HG02943 (cell line): Measurements from ENCODE around the gene UPF2.
"Not testable (repeated sequence)": the region's sequence is repeated elsewhere in the genome, so short reads cannot be mapped to it uniquely, and the experiment has no call there.

ENCODE experiments used
- ATAC-seq: cut with Tn5 transposase; IDR thresholded peaks from one replicate; pipeline ENCODE4 v1.9.1; 2021; ENCODE audit warnings: mild to moderate bottlenecking, low read depth, moderate library complexity; ENCODE audit not compliant: unreplicated experiment

UPF2 gene

GRCh38 chr10:11975795-11976194 is 66.8 kb downstream of the UPF2 start:
- no peak for ATAC-seq

GRCh38 chr10:11972523-11972922 is 70.1 kb downstream of the UPF2 start:
- ATAC-seq, result not testable (repeated sequence)

- no peak for ATAC-seq
Observed at GRCh38 chr10:11962176-11962575, 80.4 kb downstream of the UPF2 start.

GRCh38 chr10:11961771-11962170 is 80.8 kb downstream of the UPF2 start:
- ATAC-seq, result no peak

- ATAC-seq, result no peak
Observed at GRCh38 chr10:11959966-11960365, 82.6 kb downstream of the UPF2 start.

- ATAC-seq, result no peak
Observed at GRCh38 chr10:11958956-11959355, 83.7 kb downstream of the UPF2 start.

GRCh38 chr10:11951695-11952094 is 90.9 kb downstream of the UPF2 start:
- no peak for ATAC-seq

- no peak for ATAC-seq
Observed at GRCh38 chr10:11950325-11951018, 92.1 kb downstream of the UPF2 start.

- ATAC-seq, result no peak
Observed at GRCh38 chr10:11949152-11949551, 93.5 kb downstream of the UPF2 start.

- ATAC-seq, result no peak
Observed at GRCh38 chr10:11946652-11947051, 96.0 kb downstream of the UPF2 start.

- ATAC-seq, result no peak
Observed at GRCh38 chr10:11936389-11937152, 106.0 kb downstream of the UPF2 start.

- ATAC-seq, result no peak
Observed at GRCh38 chr10:11934262-11934661, 108.3 kb downstream of the UPF2 start.

- ATAC-seq, result no peak
Observed at GRCh38 chr10:11933577-11934223, 108.9 kb downstream of the UPF2 start.

GRCh38 chr10:11931038-11931437 is 111.6 kb downstream of the UPF2 start:
- no peak for ATAC-seq

- no peak for ATAC-seq
Observed at GRCh38 chr10:11930312-11930978, 112.2 kb downstream of the UPF2 start.

- no peak for ATAC-seq
Observed at GRCh38 chr10:11927746-11928145, 114.9 kb downstream of the UPF2 start.

GRCh38 chr10:11921800-11922392 is 120.7 kb downstream of the UPF2 start:
- no peak for ATAC-seq

GRCh38 chr10:11919271-11919670 is 123.3 kb downstream of the UPF2 start:
- no peak for ATAC-seq

GRCh38 chr10:11918384-11918783 is 124.2 kb downstream of the UPF2 start:
- no peak for ATAC-seq

- ATAC-seq, result no peak
Observed at GRCh38 chr10:11913079-11913641, 129.4 kb downstream of the UPF2 start.
